Activated gamma-delta T cell treated with Interleukin-2 at 50 U/mL for 16 hours (primary cell): ENCODE results near the gene NYNRIN.
"Not testable (repeated sequence)": the region's sequence is repeated elsewhere in the genome, so short reads cannot be mapped to it uniquely, and the experiment has no call there.

Source experiments
- DNase-seq: peaks from one replicate; pipeline ENCODE4 v3.0.0-alpha.2; 2020

The NYNRIN gene

GRCh38 chr14:24369907-24370687, 28.7 kb upstream of the NYNRIN start:
- DNase-seq, result no peak

GRCh38 chr14:24370748-24371147, 28.1 kb upstream of the NYNRIN start:
- no peak for DNase-seq

- not testable (repeated sequence) for DNase-seq
Observed at GRCh38 chr14:24371605-24372004, 27.2 kb upstream of the NYNRIN start.

DNA sequence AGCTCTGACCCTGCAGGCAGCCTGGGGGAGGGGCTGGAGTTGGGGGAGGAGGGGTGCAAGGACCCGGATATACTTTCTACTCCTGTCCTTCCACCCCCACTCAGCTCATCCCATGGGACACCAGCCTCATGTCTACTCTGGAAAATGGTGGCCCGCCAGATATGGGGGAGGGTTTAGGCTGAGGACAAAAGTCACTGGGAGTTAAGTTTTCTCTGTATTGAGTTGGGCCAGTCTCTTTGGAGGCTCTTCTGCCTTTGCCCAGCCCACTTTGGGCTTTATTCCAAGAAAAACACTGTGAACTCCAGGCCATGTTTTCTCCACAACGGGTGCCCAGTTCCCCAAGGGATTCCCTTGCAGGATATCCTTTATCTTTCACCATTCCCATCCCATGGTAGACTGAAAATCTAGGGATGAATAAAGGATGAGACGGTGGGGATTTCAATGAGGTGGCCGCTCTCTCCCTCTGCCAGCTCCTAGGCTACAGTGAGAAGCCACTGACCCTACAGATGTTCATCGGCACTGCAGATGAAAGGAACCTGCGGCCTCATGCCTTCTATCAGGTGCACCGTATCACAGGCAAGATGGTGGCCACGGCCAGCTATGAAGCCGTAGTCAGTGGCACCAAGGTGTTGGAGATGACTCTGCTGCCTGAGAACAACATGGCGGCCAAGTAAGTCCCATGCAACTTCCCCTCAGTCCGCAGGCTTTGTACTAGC, 25.9 kb upstream of the NYNRIN start:
- DNase-seq, result no peak

GRCh38 chr14:24376448-24377070, 22.2 kb upstream of the NYNRIN start:
- no peak for DNase-seq

DNA sequence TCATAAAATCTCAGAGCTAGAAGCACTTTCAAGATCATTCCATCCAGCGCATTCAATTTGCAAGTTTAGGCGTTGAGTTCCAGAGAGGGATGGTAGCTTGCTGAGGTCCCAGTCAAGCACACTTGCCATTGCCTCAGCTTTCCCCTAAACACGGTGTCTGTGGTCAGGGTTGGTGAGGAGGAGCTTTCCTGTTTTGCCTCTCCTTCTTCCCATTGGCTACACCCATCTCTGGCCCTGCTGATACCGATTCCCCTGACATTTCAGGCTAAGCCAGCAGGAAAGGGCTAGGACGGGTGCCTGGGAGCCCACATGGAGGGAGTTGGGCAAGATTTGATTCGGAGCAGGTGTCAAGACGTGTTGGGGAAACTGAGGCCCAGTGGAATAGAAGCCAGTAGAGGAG, 21.7 kb upstream of the NYNRIN start:
- DNase-seq, result no peak

DNA sequence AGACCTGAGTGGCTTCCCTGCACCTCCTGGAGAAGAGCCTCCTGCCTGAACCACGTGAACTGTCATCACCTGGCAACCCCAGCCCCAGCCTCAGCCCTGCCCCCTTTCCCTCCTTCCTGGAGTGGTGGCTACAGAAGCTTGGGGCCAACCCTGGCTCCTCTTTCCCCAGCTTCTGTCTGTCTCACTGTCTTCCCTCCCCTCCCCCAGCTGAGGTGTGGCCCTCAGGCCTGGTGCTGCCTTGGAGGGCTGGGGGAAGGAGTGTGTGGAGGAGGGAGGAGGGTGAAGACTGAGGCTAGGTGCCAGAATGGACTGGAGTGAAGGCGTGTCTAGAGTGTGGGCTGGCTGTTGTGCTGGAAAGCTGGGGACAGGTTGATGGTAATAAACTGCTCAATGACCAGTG, 21.1 kb upstream of the NYNRIN start:
- no peak for DNase-seq

DNA sequence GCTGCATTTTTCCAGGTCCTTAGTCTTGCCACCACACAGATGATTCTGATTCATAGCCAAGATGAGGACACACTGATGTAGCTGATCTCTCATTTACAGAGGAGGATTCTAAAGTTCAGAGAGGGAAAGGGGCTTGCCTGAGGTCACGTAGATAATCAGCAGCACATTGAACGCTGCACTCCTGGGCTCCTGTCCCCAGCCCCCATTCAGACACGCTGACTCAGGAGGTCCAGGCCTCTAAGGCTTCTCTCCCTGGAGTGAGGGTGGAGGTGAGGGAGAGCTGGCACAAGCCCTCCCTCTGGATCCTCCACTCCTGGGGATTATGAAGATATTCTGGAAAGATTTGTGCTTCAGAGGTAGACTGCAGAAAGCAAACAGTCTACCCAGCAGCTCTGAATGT, 20.5 kb upstream of the NYNRIN start:
- DNase-seq, result no peak

DNA sequence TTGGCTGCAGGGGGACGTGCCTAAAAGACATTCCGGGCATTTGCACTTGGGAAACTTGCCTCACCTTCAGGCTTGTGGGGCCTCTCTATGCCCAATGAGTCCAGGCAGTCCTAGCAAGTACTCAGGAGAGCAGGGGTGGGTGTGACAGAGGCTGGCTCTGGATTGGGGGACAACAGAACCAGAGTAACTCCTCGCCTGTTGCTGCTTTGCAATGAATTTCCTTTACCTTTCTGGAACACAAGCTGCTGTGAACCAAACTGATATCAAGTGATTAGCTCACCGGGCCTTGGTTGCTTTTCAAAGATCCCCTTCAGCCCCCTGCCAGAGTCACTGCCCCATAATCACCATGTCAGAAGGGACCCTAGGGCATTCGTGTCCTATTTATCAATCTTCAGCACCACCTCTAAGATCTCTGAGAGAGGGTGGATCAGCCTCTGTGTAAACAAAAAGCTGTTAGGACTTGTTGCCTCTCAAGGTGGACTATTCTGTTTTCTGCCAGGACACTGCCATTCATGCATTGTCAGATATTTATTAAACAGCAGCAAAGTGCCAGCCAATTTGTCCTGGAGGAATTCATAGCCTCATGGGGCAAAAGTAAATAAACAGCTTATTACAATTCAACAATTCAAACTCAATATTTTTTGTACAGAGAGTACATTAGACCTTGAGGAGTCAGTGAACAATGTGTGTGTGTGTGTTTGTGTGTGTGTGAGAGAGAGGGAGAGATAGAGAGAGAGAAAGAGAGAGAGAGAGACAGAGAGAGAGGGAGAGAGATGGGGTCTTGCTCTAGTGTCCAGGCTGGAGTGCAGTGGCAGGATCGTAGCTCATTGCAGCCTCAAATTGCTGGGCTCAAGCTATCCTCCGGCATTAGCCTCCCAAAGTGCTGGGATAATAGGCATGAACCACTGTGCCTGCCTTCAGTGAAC, 19.6 kb upstream of the NYNRIN start:
- no peak for DNase-seq

GRCh38 chr14:24379907-24380730, 18.7 kb upstream of the NYNRIN start:
- DNase-seq, result no peak

DNA sequence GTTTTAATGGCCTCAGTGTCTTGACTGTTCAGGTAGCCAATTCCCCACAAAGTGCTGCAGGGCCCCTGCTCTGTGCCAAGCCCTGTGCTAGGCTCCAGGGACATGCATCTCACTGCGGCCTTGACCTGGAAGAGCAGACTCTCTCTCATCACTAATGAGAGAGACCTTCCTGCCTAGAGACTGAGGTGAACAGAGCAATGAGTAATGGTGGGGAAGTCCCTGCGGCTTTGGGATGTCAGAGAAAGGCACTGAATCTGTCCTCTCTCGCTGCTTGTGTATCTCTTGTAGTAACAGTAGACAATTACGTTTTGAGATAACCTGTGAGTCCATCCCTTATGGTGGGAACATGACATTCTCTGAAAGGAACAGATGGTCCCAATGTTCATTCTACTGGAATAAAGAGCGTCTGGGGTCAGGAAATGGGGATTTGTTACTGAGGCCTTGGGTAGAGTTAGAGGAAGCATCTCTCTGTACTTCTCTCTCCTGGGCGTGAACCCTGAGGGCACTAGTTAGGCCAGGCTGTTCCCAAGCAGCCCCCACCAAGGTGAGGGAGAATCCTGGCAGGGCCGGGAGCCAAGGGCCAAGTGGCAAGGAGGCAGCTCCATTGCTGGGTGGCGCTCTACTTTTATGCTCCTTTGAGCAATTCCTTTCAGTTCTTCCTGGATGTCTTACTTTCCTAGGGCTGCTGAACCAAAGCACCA, 17.3 kb upstream of the NYNRIN start:
- DNase-seq, result no peak

DNA sequence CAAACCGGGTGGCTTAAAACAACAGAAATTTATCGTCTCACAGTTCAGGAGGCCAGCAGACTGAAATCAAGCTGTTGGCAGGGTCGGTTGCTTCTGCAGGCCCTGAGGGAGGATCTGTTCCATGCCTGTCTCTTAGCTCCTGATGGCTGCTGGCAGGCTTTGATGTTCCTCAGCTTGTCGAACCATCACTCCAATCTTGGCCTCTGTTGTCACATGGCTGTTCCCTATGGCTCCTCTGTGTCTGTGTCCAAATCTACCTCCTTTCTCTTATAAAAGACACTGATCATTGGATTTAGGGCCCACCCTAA, 16.8 kb upstream of the NYNRIN start:
- no peak for DNase-seq

GRCh38 chr14:24384169-24384568, 14.6 kb upstream of the NYNRIN start:
- no peak for DNase-seq

- DNase-seq, result no peak
Observed at GRCh38 chr14:24385524-24385923, 13.3 kb upstream of the NYNRIN start.

GRCh38 chr14:24387009-24387345, 11.8 kb upstream of the NYNRIN start:
- no peak for DNase-seq

GRCh38 chr14:24387579-24387978, 11.2 kb upstream of the NYNRIN start:
- not testable (repeated sequence) for DNase-seq

DNA sequence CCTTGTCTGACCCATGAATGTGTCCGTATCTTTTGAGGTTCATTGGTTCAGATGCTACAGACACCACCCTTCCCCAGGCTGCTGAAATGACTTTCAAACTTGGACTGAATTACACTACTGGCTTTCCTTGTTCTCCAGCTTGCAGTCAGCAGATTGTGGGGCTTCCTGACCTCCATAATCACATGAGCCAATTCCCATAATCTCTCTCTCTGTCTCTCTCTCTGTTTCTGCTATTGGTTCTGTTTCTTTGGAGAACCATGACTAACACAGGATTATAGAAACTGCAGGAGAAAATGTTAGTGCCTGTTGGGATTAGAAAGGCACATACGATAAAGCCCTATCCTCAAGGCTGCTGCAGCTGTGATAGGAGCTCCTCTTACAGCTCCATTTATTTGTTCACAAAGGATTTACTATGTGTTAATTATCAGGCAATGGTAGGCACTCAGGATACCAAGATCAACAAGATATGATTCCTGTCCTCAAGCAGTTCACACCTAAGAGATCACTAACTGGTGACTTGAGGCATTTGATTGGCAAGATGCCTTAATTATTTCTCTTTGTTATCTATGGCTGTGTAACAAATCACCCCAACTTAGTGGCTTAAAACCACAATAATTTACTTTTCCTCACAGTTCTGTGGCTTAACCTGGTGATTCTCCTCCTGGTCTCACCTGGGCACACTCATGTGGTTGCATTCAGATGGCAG, 10.2 kb upstream of the NYNRIN start:
- DNase-seq, result no peak

DNA sequence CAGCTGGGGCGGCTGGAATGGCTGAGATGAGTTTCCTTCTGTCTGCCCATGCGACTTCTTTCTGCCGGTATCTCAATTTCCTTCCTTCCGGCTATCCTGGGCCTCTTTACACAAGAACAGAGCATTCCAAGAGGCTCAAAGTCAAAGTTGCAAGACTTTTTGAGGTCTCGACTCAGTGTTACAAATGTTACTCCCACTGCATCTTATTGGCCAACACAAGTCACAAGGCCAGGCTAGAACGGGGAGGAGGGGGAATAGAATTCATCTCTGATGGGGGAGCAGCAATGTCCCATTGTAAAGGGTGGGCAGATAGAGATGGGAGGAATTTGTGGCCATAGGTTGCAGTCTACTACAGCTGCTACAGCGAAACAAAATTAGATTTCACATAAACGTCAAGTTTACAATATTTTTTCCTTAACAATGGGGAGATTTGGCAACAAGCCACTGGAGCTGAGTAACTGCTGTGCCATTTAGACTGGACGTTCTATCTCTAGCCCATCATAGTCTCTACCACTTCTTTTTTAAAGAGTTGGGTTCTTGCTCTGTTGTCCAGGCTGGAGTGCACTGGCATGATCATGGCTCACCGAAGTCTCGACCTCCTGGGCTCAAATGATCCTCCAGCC, 9.5 kb upstream of the NYNRIN start:
- no peak for DNase-seq

- no peak for DNase-seq
Observed at GRCh38 chr14:24390701-24391468, 7.9 kb upstream of the NYNRIN start.
